GM10847 (cell line): ENCODE results near the gene PCDHA2.

ENCODE experiments used
- POLR2A ChIP-seq: IDR thresholded peaks from 2 replicates; pipeline ENCODE4 v1.6.1; 2011; ENCODE audit not compliant: insufficient read length; ENCODE audit errors: extremely low read depth

The PCDHA2 gene

DNA sequence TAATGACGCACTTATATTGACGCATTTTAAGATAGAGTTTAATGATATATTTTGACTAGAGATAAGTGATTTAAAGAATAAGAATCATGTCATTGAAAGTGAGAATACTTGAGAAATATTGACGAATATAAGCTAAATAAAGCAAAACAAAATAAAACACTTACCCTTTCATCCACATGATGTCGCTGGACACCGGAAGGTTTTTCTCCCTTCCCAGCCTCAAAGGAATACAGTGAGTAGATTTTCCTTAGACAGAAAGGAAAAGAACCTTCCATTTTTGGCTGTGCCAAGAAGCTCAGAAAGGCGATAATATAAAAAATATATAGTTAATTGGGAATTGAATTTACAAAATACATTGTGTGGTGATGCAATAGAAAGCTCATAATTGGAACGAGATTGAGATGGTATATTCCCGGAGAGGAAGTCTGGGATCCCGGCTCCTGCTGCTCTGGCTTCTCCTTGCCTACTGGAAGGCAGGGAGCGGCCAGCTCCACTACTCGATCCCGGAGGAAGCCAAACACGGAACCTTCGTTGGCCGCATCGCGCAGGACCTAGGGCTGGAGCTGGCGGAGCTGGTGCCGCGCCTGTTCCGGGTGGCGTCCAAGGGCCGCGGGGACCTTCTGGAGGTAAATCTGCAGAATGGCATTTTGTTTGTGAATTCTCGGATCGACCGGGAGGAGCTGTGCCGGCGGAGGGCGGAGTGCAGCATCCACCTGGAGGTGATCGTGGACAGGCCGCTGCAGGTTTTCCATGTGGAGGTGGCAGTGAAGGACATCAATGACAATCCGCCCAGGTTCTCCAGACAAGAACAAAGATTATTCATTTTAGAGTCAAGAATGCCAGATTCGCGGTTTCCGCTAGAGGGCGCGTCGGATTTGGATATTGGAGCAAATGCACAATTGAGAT lies 27.0 kb downstream of the PCDHA2 start, which contains the start of gene PCDHA5:
Gene PCDHA5, plus strand, starts transcription at position 239 of the 906 bp plus-strand sequence.
- no peak for TF ChIP-seq POLR2A

DNA sequence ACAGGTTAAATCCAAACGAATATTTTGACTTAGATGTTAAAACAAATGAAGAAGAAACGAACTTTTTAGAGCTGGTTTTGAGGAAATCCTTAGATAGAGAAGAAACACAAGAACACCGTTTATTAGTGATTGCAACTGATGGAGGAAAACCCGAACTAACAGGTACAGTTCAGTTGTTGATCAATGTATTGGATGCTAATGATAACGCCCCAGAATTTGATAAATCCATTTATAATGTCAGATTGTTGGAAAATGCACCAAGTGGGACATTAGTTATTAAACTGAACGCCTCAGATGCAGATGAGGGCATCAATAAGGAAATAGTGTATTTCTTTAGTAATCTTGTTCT lies 27.6 kb downstream of the PCDHA2 start:
- no peak for TF ChIP-seq POLR2A

DNA sequence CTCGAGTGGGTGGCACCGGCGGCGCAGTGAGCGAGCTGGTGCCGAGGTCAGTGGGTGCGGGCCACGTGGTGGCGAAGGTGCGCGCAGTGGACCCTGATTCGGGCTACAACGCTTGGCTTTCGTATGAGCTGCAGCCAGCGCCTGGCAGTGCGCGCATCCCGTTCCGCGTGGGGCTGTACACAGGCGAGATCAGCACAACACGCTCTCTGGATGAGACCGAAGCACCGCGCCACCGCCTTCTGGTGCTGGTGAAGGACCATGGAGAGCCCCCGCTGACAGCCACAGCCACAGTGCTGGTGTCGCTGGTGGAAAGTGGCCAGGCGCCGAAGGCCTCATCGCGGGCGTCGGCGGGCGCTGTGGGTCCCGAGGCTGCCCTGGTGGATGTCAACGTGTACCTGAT lies 28.8 kb downstream of the PCDHA2 start:
- TF ChIP-seq POLR2A, result no peak

DNA sequence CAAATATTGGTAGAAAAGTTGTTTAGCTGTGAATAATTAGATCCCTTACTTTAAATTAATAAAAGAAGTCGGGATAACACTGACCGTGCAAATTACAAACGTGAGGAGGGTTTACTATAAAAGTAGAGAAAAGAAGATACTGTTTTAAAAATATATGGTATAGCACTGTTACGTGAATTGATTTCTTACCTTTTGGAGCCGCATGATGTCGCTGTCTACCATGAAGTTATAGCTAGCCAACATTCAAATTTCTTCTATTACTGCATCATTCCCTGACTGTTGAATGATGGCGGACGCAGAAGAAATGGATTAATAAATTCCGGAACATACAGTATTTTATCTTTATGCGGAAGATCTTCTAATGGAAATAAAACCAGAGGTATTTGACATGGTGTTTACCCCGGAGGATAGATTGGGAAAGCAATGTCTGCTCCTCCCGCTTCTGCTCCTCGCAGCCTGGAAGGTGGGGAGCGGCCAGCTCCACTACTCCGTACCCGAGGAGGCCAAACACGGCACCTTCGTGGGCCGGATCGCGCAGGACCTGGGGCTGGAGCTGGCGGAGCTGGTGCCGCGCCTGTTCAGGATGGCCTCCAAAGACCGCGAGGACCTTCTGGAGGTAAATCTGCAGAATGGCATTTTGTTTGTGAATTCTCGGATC lies 33.2 kb downstream of the PCDHA2 start, which contains the start of gene PCDHA6:
Gene PCDHA6, plus strand, starts transcription at position 257 of the 658 bp plus-strand sequence. Its CDS starts 132 bp downstream, at position 389.
- TF ChIP-seq POLR2A, result no peak

GRCh38 chr5:140828362-140828737 lies 33.7 kb downstream of the PCDHA2 start:
- TF ChIP-seq POLR2A, result no peak

- TF ChIP-seq POLR2A, result no peak
Observed at GRCh38 chr5:140833993-140834392, 39.3 kb downstream of the PCDHA2 start, which contains the start of gene PCDHA7. TSS of gene PCDHA7 (plus strand) at chr5:140834269. CDS start at chr5:140834384, 115 bp downstream.

DNA sequence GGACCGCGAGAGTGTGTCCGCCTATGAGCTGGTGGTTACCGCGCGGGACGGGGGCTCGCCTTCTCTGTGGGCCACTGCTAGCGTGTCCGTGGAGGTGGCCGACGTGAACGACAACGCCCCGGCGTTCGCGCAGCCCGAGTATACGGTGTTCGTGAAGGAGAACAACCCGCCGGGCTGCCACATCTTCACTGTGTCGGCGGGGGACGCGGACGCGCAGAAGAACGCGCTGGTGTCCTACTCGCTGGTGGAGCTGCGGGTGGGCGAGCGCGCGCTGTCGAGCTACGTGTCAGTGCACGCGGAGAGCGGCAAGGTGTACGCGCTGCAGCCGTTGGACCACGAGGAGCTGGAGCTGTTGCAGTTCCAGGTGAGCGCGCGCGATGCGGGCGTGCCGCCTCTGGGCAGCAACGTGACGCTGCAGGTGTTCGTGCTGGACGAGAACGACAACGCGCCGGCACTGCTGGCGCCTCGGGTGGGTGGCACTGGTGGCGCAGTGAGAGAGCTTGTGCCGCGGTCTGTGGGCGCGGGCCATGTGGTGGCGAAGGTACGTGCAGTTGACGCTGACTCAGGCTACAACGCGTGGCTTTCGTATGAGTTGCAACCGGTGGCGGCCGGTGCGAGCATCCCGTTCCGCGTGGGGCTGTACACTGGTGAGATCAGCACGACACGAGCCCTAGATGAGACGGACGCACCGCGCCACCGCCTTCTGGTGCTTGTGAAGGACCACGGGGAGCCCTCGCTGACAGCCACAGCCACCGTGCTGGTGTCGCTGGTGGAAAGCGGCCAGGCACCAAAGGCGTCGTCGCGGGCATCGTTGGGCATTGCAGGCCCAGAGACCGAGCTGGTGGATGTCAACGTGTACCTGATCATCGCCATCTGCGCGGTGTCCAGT lies 41.2 kb downstream of the PCDHA2 start:
- no peak for TF ChIP-seq POLR2A

- TF ChIP-seq POLR2A, result no peak
Observed at GRCh38 chr5:140840978-140841962, 46.6 kb downstream of the PCDHA2 start, which contains the start of gene PCDHA8. TSS of gene PCDHA8 (plus strand) at chr5:140841187. CDS start at chr5:140841322, 135 bp downstream.

- no peak for TF ChIP-seq POLR2A
Observed at GRCh38 chr5:140842798-140843733, 48.4 kb downstream of the PCDHA2 start.
